HG02970 (cell line): ENCODE measurements around the gene STK39.

Source experiments
- ATAC-seq: cut with Tn5 transposase; IDR thresholded peaks from one replicate; pipeline ENCODE4 v1.9.1; 2021; ENCODE audit warnings: mild to moderate bottlenecking, moderate library complexity, moderate number of reproducible peaks; ENCODE audit not compliant: unreplicated experiment, low FRiP score

STK39 gene

DNA sequence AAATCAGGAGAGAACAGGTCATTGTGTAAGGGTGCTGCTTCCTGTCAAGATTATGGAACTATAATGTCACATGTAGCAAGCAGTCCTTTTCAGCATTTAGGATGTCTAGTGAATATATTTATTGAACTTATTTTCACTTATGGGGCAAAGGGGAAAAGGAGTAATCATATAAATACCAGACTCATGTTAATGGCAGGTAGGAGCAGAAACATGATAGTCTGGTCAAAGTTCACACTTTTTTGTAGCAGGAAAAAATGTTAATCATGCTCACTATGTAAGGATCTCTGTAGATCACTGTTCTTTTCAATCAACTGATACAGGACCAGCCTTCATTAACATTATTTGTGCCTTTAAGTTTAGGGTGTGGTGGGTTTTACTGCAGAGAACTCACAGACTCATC lies 219.0 kb downstream of the STK39 start:
- no peak for ATAC-seq

DNA sequence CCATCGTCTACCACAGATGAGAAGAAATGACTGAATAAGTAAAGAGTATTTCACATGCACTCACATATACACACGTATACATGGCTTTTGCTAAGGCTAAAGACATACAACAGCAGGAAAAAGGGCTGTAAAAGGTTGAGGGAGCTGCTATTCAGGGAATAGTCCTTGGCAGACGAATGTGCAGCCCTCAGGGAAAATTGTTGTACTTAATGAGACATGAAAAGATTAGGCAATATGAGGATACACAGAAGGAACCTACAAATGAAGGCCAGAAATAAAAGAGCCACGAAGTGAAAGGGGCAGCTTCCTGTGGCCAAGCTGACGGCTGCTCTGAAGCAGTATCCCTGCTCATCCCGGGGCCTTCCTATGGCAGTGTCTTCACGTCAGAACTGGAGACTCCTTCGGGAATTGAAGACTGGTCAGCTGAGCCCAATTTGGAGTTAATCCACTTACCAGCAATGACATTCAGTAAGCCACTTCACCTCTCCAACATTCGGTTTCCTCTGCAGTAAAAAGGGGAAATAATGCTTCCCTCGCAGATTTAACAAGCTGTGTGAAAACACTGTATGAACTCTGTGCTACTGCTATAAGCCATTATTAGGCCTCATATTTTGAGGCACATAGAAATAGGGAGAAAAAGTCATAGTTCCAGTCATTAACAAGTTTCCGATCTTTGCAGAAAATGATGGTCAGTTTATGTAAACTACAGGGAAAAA lies 221.8 kb downstream of the STK39 start:
- no peak for ATAC-seq

DNA sequence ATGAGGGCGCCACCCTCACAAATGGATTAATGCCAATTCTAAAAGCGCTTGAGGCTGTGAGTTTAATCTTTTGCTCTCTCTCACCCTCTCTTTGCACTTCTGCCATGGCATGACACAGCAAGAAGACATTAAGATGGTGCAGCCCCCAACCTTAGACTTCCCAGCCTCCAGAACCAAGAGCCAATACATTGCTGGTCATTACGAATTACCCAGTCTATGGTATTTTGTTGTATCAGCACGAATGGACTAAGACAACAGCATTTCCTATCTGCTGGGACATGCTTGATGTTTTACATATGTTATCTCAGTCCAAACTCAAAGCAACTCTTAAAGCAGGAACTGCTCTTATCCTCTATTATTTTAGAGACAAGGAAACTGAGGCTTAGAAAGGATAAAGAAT lies 222.9 kb downstream of the STK39 start:
- no peak for ATAC-seq

DNA sequence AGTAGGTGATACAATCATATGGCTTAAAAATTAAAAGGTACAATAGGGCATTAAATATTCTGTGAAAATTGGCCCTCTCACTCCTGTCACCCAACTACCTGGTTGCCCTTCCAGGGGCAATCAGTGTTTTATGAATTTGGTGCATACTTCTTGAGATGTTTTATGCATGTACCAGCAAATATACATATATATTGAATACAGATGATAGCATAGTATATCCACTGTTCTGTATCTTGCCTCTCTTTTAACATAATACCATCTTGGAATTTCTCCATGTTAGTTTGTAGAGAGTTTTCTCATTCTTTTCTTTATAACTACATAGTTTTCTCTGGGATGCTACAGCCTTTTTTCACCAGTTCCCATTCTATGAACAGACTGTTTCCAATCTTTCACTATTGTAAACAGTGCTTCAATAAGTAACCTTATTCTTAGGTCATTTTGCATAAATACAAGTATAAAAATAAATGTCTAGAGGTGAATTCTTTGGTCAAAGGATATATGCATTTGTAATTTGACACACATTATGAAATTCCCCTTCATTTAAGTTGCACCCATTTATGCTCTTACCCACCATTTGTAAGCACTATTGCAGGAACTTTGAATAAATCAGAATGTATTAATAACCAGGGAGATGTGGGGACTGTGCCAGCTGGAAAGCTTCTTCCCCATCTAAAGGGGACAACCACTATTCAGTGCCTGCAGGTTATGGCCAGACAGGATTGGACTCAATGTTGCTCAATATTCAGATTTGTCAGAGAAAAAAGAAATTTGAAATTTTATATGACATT lies 225.4 kb downstream of the STK39 start:
- ATAC-seq: no peak

DNA sequence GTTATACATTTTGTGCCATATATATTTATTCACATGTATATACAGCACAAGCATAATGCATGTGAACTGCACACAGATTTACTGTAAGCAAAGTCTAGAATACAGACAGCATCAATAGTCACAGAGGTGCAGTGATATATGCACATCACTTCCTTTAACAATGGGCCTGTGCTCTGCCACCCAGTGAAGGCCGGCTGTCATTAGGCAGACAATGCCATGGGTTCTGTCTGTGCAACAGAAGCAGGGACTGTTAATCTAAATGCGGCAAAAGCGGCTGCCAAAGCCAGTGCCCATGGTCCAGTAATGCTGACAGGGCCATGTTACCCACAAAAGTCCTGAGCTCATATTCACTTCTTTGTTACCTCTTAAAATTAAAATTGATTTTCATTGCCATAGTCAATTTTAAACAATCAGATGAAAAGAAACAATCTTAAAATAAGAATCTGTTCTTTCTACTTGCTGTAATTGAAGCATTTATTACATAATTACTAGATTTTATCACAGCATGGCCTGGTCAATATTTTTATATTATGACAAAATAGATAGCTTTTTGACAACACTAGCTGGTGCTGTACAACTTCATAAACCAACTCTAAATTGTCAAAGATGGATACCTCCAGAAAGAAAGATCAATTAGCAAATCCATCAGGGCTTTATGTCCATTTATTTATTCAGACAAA lies 232.0 kb downstream of the STK39 start:
- ATAC-seq: no peak

DNA sequence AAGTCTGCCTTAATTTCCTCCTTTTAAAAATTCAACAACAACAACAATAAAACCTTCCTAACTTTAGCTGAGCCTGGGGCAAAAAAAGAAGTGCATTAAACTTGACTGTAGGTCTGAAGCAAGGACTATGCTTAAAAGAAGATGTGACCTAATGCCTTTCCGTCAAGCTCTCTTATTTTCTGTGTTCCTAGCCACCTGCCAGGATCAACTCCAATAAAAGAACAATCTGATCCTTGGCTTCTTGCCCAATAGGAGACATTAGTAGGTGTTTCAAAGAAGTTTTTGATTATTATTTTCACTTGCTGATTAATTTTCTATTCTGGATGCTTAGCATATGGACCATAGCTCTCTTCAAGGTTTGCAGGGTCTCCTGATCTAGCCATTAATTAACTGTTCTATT lies 237.5 kb downstream of the STK39 start:
- no peak for ATAC-seq

DNA sequence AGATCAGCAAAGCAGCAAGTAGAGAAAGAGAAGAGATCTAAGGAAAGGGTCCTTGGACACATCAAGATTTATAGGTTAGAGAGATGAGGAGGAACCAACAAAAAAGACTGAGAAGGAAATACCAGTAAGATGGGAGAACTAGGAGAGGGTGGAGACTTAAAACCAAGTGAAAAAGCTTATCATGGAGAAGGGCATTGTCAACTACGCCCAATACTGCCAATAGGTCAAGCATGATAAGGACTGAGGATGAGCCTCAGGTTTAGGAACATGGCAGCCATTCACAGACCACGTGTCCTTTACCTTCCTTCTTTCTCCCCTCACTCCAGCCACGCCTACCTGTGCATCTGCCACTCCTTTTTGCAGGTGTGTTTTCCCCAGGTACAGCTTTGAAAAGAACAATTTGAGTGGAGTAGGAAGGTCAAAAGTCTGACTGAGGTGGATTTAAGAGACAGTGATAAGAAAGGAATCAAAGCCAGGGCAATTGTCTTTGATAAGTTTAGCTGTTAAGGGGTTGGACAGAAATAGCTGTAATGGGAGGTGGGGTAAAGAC lies 238.7 kb downstream of the STK39 start:
- no peak for ATAC-seq

DNA sequence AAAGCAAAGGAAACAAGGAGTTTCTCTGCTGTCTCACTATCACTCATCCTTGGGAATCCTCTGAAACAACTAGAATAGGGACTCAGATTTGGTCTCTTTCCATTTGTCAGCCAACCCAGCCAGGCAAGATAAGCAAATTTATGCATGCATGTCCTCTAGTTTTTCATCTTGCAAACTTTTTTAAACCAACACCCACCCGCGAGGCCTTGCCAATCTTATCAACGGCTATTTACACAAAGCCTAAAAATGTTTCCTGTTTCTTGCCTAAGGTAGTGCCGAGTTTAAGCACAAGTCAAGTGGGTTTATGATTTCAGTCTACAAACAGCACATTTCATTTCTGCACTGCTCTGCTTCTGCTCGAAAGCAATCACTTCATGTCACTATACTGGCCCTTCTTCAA lies 240.9 kb downstream of the STK39 start:
- ATAC-seq: no peak

DNA sequence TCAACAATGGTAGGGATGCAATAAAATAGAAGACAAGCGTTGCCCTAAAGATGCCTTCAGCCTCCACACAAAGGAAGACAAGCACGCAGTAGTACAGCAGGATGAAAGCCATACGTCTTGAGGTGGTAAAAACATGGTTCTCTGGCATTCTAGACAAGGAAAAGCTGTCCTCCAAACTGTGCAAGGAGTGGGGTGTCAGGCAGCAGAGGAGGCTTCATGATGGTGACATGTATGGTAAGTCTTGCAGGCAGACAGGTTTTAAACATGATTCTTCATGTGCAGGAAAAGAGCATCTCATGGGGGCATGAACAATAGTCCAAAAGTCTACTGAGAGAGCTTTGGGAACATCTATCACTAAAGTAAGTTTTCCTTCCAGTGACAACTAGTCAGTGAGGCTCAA lies 241.8 kb downstream of the STK39 start:
- ATAC-seq: no peak

DNA sequence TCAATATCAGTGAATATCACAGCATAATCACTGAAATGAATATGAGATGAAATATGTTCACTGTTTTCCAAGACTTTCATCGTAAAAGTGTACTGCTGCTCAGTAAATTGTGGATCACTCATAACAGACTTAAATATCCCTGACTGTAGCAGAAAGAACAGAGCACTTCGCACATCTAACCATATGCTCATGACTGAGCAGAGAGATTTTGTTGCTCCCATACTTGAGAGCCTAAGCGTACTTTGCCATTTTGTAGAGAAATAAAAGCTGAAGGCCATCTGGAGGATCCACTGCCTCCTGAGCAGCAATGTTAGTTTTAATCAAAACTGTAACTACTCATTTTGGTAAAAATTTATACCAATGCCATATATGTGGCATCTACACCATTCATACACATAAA lies 243.5 kb downstream of the STK39 start:
- ATAC-seq: no peak

DNA sequence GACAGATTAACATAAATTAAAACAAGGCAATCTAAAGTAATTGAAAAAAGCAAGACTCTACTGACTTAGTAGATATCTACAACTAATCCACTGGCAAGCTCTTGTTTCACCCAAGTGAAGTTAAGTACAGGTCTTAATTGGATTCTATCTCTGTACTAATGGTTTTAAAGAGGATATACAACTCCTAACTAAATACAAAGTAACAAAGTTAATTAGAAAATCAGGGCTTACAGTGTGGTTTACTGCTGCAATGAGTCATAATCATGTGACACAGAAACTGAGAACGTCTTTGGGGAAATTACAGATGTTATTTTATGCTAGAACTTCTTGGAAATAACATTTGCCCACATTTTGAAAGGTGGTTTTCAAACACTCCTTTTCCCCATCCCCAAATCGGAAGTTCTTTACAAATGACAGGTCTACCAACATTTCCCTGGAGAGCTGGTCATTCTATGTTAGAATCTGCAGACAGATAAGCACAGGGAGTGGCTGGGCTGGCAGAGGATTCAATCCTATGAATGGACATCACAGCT lies 245.3 kb downstream of the STK39 start:
- ATAC-seq: no peak

DNA sequence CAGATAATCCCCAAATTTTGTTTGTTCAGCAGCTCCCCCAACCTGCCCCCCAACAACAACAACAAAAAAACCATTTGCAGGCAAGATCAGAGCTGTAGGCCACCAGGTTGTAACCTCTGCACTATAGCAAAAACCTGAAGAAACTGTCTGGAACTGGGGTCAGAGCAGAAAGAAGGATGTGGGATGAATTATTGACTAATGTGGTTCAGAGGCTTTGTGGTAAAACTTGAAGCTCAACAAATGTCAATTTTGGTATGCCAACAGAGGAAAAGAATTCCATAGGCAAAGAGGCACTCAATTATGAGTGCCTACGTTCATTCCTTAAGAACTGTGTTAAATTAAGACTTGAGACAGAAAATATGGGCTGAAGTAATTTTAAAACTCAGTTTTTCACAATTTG lies 255.1 kb downstream of the STK39 start:
- ATAC-seq: no peak

DNA sequence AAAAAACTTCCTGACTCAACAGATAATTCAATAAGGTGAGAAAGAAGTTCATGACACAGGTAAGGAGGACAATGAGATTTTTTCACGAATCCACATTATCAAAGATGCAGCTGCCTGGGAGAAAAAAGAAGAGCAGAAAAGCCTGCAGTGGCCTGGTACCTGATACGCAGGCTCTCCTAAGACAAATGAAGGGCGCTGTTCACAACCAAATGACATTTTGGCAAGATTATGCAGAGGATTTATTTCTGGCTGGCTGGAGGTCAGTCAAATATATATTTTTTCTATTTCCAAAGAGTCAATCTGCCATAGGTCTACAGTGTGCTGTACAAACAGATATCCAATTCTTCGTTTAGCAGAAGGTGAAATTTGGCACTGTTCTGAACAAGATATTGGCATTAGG lies 257.3 kb downstream of the STK39 start:
- no peak for ATAC-seq

DNA sequence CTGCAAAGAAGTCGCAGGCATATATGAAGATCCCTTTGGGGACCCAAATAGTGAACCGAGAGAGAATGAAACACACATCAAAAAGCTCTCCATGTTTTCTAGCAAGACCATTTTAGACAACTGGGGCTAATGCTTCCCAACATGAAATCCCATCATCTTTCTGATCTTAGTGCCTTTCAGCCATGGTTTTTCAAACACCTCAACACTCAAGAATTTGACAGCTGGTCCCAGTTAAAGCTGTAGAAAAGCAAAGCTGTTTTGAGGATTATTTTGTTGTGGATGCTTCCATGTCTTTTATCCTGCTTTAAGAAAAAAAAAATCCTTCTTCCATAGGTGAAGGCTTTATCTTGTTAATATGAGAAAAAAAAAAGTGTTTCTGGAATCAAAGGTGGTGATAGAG lies 259.1 kb downstream of the STK39 start:
- no peak for ATAC-seq

DNA sequence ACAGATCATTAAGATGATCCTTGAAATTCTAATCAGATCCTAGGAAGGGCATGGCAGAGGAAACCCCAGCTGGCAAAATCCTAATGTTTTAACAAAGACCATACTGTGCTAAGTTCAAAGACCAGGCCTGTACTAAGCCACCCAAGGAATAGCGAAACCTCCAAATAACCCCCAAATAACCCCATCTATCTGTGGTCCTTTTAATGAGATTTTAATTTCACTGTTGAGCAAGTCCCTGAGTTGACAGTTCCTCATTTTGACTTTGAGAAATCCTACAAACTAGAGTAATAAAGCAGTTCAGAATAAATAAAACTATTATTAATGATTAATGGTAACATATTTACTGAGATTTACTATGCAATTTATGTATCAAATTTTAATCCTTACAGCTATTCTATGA lies 259.8 kb downstream of the STK39 start:
- no peak for ATAC-seq

DNA sequence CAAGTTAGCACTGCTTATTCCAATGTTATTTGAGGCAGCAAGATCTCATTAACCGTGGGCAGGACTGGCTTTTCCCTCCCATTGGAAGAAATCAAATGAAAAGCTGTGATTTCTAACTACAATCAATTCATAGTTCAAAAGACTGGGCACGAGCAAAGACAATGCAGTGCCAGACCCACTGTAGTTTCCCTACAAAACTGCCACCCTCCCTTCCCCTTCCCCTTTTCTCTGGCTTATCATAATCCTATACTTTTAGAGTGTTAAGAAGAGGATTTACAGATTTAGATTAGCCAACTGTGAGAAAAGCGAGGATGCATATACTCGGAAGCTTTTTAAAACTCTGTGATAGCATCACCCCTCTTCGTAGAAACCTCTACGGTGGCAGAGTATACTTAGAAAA lies 260.4 kb downstream of the STK39 start:
- ATAC-seq: no peak

DNA sequence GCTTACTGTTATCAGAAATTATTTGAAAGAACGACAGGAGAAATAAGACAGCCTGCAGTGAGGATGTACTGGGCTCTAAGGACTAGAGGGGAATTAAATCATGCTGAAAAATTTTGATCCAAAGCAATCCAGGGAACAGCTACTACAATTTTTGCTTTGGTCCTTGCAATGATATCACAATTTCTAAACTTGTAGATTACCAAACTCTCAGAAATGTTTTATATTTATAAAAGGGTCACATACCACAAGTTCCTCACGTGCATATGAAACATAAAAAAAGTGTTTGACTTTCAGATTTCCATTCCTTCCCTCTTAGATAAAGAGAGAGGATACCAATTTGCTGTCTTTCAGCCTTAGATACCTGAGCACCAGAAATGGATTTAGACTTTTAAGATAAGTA lies 261.2 kb downstream of the STK39 start:
- no peak for ATAC-seq

DNA sequence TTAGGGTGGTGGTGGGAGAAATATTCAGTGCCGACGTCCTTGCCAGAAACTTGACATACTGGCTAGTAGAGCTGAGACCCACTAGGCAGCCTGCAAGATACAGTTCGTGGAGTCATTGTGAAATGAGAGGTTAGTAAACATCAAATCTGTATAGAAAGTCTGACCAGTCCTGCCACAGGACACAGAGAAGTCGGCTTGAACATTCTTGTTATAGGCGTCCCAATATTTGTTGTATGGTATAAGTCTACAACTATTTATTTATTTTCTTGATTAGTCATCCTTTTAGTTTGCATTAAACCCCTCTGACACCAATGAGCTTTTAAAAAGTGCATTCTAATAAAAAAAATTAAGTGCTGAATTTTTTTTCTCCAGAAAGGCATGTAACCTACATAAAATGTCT lies 265.4 kb downstream of the STK39 start:
- ATAC-seq: no peak

DNA sequence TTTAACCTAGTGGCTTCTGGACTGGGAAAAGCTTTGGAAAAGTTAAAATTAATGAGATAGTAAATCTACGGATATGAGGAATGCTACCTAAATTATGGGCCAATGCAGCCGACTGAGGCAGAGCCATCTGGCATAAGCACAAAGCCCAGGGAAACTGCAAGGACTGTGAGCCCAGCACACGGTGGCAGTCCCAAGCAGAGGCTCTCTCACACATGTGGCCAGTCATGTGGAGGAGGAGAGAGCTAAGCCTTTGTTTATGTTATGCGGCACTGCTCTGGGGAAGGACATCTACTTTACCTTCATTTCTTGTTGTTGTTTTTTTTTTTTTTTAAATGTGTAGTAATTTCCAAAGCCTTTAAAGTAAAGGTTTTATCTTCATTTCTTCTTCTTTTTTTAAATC lies 267.0 kb downstream of the STK39 start:
- no peak for ATAC-seq

DNA sequence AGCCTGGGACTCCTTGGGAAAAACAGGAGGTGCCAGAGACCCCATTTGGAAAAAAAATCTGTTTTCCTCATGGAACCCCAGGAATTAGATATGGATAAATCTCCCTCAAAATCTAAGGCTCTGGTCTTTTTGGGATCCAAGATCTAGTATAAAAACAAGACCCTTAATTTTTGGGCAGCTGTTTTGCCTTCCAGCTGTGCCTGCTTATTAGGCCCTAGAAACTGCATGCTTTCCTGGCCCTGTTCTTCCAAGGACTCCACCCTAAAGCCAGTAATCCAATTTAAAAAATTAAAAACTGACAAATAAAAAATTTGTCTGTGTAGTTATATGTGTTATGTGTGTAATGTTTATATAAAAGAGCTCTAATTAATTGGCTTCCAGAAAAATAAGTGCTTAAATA lies 274.6 kb downstream of the STK39 start:
- ATAC-seq: no peak

DNA sequence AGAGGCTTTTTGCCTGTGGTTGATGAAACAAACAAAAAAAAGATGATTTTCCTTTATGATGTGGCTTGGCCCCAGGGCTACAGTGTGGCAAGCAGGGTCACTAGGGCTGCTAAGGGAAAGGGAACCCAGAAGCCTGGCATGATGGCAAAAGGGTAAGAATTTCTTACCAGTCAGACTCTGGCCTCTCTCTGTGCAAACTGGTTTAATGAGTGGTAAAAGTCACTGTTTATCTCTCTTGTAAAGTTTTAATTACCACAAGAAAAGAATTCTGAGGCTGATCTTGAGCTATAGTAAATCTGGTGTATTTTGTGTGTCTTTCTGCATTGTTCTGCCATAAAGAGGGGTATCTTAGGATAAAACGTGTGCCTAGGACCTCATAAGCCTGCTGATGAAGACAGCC lies 275.4 kb downstream of the STK39 start:
- ATAC-seq: no peak
